ENCODE measurements around the gene PRM1.

Gene PRM1, protein sequence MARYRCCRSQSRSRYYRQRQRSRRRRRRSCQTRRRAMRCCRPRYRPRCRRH

DNA sequence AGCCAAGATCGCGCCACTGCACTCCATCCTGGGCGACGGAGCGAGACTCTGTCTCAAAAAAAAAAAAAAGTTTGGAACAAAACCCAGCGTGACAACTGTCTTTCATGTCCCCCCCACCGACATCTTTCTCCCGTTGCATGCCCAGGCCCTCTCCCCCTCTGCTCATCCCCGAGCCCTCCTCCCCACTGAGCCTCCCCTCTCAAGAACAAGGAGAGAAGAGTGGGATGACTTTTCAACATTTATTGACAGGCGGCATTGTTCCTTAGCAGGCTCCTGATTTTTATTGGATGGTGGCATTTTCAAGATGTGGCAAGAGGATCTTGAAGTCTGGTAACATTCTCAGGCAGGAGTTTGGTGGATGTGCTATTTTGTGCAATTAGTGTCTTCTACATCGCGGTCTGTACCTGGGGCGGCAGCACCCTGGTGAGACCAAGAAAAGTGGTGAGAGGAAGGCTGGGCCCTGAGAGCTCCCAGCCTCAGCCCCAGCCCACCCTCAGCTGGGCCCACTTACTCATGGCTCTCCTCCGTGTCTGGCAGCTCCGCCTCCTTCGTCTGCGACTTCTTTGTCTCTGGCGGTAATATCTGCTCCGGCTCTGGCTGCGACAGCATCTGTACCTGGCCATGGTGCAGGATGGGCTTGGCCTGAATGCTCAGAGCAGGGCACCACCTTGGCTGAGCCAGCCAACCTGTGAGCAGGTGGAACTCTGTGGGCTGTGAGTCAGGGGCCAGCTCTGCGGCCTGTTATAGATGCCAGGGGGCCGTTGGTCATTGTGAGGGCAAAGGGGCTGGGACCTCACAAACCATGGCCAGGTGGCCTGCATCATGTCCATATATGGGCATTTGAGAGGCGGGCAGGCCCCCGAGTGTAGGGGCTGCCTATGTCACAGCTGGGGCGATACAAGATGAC is at the start of gene PRM1:
Gene PRM1, minus strand, starts transcription at position 715 of the 907 bp plus-strand sequence. Its CDS starts 92 bp downstream, at position 623.
- no peak for DNase-seq (ENCODE audit: low read depth in 2 of 2)

DNA sequence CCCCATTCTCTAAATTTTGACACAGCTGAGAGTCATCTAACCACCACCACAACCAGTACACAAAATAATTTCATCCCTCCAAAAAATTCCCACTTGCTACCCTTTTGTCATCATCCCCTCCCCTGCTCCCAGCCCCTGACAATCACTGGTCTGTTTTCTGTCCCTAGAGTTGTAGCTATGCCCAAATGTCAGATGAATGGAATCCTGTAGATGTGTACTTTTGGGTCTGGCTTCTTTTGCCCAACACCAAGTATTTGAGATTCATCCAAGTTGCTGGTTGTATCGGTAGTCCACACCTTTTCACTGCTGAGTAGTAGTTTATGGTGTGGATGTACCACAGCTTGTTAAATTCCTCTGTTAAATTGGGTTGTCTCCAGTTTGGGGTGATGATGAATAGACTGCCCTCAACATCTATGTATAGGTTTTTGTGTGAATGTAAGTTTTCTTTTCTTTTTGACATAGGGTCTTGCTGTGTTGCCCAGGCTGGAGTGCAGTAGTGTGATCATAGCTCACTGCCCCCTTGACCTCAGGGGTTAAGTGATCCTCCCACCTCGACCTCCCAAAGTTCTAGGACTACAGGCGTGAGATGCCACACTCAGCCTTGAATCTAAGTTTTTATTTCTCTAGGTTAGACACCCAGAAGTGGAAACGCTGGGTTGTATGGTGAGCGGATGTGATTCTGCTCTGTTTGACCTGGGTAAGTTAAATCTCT is 49.6 kb upstream of the PRM1 start:
- DNase-seq (ENCODE audit: low read depth in 2 of 2): no peak

DNA sequence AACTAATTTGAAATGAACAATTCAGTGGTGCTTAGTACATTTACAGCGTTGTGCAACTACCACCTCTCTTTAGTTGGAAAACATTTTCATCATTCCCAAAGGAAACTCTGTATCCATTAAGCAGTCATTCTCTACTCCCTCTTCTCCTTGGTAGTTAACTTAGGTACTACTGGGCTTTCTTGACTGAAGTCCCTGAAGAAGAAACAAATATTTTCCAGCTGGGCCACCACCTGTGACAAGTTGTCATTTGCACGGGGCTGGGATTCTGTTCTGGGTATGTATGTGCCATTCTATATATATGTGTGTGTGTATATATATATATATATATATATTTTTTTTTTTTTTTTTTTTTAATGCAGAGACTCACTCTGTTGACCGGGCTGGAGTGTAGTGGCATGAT is 48.8 kb upstream of the PRM1 start:
- no peak for DNase-seq (ENCODE audit: low read depth in 2 of 2)

DNA sequence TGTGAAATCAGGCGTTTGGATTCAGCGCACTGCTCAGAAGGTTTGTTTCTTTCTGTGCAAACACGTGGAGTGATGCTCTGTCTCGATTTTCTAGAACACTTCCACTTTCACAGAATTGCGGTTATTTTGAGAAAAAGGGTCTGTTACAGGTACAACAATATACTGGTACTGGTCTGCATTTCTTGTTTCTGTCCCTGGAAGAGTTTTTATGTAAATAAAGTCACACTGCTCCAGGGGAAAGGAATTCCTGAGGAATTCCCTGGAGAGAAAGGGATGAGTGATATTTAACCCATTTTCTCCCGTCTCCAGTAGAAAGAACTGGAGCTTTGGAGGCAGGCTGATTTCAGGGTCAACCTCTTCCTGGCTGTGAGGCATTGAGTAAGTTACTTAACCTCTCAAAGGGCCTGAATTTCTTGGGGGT is 48.0 kb upstream of the PRM1 start:
- no peak for DNase-seq (ENCODE audit: low read depth in 2 of 2)

DNA sequence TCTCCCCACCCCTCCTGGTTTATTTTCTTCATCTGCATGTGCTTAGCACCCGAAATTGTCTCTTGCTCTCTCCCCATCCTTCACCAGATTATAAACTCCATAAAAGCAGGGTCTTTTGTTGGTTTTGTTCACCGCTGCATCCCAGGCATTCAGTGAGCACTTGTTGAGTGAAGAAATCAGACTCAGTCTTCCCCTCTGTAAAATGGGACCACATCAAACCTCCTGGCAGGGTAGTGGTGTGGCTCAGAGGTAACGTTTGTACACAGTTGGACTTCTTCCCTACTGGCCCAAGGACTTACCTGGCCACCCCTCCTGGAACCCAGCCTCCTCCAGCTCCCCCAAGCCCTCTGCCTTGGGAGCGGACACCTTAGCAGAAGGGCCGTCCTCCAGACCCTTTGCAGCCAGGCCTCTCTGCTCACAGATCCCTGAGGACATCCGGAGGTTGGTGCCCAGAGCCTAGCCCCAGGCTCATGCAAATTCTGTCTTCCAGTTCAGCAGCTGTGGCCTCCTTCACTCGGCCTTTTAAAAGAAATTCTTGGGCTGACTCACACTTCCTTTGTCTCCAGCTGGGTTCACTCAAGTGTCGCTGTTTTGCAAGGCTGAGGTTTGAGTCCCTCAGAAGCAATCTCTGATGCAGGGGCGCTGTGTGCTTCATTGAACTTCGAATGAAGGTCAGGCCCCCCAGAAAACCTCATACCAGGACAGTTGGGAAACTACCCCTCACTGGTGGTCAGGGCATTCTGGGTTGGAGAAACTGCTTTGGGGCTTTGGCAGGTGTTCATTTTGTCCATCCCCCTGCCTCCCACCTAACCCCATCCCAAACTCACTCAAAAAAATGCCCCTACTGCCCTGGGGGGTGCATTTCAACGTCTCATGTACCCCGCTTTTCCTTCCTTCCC is 47.3 kb upstream of the PRM1 start:
- DNase-seq (ENCODE audit: low read depth in 2 of 2): peak; percentile 30 to 45

DNA sequence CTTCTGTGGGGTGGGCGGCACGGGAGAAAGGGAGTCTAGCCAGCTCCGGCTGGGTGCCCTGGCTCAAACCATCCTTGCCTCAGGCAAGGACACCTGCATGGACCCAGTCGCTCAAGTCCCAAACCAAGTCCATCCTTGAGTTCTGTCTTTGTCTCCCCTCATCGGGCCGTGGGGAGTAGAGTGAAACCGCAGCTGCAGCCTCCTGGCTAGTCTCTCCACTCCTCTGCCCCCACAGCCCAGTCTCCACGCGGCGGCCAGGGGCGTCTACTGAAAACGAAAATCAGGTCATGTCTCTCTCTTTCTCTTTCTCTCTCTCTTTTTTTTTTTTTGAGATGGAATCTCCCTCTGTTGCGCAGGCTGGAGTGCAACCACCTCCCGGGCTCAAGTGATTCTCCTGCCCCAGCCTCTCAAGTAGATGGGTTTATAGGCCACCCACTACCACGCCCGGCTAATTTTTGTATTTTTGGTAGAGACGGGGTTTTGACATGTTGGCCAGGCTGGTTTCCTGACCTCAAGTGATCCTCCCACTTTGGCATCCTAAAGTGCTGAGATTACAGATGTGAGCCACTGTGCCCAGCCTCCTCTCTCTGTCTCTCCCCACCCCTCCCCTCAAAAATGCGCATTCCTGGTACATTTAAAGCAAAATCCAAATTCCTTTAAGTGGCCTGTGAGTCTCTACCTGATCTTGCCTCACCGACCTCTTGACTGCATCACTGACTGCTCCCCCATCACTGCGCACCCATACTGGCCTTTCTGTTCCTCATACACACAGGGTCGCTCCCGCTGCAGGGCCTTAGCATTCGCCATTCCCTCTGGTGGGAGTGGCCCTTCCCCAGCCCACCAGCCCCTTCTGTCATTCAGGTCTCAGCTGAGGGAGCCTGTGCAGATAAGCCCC is 46.4 kb upstream of the PRM1 start:
- no peak for DNase-seq (ENCODE audit: low read depth in 2 of 2)

DNA sequence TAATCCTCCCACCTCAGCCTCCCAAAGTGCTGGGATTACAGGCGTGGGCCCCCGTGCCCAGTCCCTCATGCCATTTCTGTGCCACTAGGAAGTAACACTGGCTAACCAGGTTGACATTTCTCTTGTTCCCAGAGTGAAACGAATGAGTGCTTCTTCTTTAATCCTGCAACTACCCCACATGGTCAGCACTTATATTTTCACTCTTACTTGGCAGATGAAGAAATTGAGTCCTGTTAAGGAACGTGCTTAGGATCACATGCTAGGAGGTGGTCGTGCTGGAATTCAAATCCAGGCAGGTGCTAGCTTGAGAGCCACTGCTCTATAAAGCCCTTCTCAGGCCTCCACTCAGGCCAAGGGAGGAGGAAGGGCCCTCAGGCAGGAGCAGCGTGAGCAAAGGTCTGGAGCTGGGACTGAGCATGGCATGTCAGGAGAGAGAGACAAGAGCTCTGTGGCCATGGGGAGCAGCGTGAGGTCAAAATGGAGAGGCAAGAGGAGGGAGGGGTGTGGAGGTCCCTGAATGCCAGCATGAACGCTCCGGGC is 45.7 kb upstream of the PRM1 start:
- no peak for DNase-seq (ENCODE audit: low read depth in 2 of 2)

DNA sequence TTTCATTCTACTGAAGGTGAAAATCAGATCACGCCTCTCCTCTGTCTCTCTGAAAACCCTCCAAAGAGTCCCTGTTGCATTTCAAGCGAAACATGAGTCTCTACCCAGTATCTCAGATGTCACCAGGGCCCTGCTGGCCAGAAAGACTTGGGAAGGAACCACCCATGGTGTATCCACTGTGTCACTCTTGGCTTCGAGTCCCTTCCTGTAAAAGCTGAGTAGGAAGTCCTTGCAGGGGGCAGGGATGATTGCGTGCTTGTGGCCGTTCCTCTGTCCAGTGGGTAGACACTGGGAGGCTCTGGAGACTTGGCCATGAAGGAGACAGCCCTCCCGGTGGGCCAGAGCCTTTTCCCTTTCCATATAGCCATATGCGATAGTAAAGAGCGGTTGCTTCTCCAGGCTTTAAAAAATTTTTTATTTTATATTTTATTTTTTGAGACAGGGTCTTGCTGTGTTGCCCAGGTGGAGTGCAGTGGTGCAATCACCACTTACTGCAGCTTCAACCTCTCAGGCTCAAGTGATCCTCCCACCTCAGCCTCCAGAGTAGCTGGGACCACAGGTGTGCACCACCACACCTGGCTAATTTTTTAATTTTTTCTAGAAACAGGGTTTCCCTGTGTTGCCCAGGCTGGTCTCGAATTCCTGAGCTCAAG is 45.1 kb upstream of the PRM1 start:
- no peak for DNase-seq (ENCODE audit: low read depth in 2 of 2)

DNA sequence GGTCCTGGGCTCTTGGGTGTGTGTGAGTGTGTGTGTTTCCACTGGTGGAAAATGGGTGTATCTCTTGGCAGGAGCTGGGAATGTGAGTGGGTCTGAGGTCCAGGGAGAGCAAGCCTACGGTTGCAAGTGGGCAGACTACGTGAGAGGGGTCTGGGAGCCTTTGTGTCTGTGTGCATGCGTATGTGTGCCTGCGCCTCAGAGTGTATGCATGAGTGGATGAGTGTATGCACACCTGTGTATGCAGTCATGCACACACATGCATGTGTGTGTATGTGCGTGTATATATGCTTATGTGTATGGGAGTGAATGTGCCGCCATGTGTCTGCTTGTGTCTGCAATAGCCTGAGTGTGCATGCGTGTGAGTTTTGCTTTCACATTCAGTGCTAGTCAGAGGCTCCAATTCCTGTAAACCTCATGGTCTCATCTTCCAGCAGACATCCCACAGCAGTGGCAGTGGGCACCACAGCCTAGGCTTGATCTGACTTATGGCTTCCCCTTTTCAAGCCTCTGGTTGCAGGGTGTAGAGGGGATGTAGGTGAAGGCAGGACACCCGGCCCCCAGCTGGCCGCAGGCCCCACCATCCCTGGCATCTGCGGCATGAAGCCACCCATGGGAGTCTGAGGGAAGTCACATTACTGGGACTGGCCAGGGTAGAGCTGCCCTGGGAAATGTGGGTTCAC is 44.4 kb upstream of the PRM1 start:
- no peak for DNase-seq (ENCODE audit: low read depth in 2 of 2)

DNA sequence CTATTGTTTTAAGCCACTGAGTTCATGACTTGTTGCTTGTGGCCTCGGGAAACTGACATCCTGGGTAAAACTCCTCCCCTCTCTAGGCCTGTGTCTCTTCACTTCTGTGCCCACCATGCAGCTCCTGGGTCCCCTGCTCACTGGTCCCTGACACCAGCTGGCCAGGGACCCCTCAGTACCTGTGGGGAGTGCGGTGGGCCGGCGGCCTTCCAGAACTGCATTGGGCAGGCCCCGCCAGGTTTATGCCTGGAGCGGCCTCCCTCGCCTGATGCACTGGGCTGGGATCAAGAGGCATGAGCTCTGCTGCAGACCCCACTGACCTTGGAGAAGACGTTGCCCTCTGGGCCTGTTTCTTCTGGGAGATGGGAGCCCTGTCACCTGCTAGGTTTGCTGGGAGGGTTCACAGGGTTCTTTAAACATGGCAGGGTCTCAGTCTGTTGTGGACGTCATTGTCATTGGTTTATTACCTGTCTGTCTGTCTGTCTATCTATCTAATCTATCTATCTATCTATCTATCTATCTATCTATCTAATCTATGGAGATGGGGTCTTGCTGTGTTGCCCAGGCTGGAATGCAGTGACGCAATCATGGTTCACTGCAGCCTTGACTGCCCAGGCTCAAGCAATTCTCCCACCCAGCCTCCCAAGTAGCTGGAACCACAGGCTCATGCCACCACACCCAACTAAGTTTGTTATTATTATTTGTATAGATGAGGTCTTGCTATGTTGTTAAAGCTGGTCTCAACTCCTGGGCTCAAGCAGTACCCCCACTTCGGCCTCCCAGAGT is 42.6 kb upstream of the PRM1 start:
- no peak for DNase-seq (ENCODE audit: low read depth in 2 of 2)

DNA sequence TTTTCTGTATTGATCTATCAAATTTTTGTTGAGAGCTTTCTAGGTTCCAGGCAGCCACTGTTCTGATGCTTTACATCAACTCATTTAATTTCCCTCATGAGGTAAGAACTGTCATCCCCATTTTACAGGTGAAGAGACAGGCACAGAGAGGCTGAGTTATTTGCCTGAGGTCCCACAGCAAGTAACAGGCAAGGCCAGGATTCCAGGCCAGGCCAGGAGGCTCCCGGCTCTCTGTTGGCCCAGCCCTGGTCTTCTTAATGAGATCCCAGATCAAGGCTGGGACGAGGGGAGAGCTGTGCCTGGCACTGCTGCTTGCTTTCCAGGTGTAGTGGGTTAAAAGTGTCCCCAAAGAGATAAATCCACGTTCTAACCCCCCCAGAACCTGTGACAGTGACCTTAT is 41.7 kb upstream of the PRM1 start:
- no peak for DNase-seq (ENCODE audit: low read depth in 2 of 2)

DNA sequence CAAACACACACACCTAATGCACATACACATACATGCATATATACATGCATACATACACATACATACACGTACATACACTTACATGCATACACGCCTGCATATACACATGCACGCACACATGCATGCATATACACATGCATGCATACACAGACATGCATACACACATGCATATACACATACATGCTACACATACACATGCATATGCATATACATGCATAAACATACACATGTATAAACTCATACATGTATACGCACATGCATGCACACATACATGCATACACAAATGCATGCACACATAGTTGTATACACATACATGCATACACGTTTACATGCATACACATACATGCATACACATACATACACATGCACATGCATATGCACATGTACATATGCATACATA is 40.5 kb upstream of the PRM1 start:
- DNase-seq (ENCODE audit: low read depth in 2 of 2): no peak

DNA sequence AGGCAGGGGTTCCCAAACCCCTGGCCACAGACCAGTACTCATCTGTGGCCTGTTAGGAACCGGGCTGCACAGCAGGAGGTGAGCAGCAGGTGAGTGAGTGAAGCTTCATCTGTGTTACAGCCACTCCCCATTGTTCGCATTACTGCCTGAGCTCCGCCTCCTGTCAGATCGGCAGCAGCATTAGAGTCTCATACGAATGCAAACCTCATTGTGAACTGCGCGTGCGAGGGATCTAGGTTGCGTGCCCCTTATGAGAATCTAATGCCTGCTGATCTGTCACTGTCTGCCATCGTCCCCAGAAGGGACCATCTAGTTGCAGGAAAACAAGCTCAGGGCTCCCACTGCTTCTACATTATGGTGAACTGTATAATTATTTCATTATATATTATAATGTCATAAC is 39.0 kb upstream of the PRM1 start:
- no peak for DNase-seq (ENCODE audit: low read depth in 2 of 2)

DNA sequence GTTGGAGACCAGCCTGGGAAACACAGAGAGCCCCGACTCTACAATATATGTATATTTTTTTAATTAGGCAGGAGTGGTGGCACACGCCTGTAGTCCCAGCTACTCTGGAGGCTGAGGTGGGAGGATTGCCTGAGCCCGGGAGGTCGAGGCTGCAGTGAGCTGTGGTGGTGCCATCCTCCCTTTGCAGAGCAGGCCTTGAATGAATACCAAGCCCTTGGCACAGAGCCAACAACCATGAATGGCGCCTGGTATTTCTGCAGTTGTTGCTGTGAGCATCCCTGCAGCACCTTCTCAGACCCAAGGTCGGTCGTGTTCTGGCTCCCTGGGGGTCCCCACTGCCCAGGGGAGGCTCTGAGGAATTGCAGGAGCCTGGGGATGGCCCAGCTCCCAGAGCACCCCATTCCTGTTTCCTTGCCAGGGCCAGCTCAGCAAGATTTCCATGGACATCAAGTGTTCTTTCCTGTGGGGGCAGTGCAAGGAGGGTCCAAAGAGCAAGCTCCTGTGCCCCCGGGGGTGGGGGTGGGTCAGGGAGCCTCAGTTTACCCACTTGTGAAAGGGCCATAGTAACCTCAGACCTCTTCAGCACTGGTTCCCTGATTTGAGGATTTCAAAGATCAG is 38.5 kb upstream of the PRM1 start:
- DNase-seq (ENCODE audit: low read depth in 2 of 2): no peak

DNA sequence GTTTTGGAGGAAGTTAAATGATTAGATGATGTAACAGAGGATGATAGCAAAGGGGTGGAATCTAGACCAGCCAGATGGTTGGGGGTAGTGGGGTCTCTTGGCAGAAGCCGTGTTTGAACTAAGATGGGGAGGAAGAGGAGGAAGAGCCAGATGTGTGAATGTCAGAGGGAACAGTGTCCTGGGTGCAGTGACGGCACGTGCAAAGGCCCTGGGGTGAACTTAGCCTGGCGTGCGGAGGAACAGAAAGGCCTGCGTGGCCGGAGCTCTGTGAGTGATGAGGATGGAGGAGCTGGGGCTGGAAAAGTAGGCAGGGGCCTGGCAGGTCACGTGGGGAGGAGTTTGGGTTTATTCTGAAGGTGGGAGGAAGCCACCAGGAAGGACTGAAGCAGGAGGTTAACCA is 37.7 kb upstream of the PRM1 start:
- no peak for DNase-seq (ENCODE audit: low read depth in 2 of 2)

DNA sequence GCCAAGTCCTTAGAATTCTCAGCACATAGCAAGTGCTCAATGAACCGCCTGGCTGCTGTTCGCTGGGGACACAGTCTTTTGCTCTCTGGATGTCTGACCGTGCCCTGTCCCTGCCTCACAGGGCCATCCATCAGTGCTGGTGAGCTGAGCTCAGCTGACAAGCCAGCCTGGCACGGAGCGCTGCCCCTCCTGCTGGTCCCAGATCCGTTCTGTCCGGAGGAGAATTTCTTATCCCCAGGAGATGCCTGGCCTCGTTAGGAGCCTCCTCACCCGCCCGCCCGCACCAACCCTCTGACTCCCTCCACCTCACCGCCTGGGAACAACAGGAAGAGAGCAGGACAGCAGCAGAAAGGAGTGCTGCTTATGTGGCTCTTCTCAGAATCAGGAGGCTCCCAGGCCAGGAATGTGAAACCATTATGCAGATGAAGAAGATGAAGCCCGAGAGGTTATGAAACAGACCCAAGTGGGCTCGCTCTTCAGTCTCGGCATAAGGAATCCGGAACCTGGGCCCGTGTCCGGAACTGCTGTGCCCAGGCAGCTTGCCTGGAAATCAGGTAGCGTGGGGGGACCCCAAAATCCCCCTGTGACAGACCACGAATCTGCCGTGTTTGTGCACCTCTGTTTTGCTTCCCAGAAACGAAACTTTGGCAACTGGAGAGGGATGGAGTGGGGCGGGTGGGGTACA is 35.3 kb upstream of the PRM1 start:
- DNase-seq (ENCODE audit: low read depth in 2 of 2): no peak

DNA sequence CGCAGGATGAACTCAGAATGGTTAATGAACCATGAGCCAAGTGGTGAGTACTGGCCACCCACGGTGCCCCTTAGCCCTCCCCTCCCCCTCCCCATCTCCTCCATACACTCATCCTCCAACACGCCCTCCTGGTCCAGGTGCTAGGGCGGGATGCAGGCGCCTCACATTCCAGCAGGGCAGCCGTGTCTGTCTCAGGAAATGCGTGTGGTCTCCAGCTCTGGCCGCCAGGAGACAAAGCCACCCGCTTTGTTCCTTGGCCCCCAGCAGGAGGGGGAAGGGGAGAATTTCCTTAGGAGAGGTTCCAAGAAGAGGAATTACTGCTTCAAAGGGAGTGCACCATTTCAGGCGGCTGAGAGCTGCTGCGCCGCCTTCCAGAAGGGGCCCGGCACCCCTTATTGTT is 34.4 kb upstream of the PRM1 start:
- no peak for DNase-seq (ENCODE audit: low read depth in 2 of 2)

Measured in stimulated activated CD4-positive, alpha-beta T cell treated with anti-CD3 and anti-CD28 coated beads, Interleukin-15, amount 100 ng/mL, for 48 hours (primary cell).